ENCODE data around the gene RPRD1B.

Gene RPRD1B

GRCh38 chr20:38023181-38024001 is 10.2 kb upstream of the RPRD1B start:
- H3F3A ChIP-seq (ENCODE audit: insufficient read depth, low read length): no peaks in the 10 kb centered on the region
- H3K79me2 ChIP-seq (ENCODE audit: insufficient read depth, low read length): peaks cover 96% of the 10 kb centered on the region
- H4K20me1 ChIP-seq (ENCODE audit: insufficient read depth, low read length): no peaks in the 10 kb centered on the region
- H3K9me2 ChIP-seq (ENCODE audit: low read depth, low read length): no peaks in the 10 kb centered on the region
- no peak overlapping the region for H3K4me2 ChIP-seq (ENCODE audit: low read length)
- peaks cover 71% of the 10 kb centered on the region for H3K36me3 ChIP-seq (ENCODE audit: insufficient read depth, low read length)
- H3K4me3 ChIP-seq (ENCODE audit: low read depth, low read length, poor library complexity, severe bottlenecking): no peak overlapping the region
- no peak for TF ChIP-seq EZH2 (IDR thresholded peaks at IDR 0.05; ENCODE audit: borderline replicate concordance, low read length)
- TF ChIP-seq, protein P1, sequence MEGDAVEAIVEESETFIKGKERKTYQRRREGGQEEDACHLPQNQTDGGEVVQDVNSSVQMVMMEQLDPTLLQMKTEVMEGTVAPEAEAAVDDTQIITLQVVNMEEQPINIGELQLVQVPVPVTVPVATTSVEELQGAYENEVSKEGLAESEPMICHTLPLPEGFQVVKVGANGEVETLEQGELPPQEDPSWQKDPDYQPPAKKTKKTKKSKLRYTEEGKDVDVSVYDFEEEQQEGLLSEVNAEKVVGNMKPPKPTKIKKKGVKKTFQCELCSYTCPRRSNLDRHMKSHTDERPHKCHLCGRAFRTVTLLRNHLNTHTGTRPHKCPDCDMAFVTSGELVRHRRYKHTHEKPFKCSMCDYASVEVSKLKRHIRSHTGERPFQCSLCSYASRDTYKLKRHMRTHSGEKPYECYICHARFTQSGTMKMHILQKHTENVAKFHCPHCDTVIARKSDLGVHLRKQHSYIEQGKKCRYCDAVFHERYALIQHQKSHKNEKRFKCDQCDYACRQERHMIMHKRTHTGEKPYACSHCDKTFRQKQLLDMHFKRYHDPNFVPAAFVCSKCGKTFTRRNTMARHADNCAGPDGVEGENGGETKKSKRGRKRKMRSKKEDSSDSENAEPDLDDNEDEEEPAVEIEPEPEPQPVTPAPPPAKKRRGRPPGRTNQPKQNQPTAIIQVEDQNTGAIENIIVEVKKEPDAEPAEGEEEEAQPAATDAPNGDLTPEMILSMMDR (IDR thresholded peaks at IDR 0.05; ENCODE audit: low read length): no peak
- H3K27me3 ChIP-seq (ENCODE audit: insufficient read depth, low read length): no peaks in the 10 kb centered on the region
- H2AFZ ChIP-seq (ENCODE audit: low read length): no peak overlapping the region
- no peak overlapping the region for H3K27ac ChIP-seq (ENCODE audit: low read depth, low read length, poor library complexity, severe bottlenecking)
- peaks cover 10% of the 10 kb centered on the region for H3K9me3 ChIP-seq (ENCODE audit: low read length)
- H3K4me1 ChIP-seq (ENCODE audit: insufficient read depth, low read length, severe bottlenecking): peaks cover 8% of the 10 kb centered on the region
- H3K9ac ChIP-seq (ENCODE audit: low read length): no peak overlapping the region

GRCh38 chr20:38024496-38024895 is 9.1 kb upstream of the RPRD1B start:
- H3K79me2 ChIP-seq (ENCODE audit: insufficient read depth, low read length): peaks cover 96% of the 10 kb centered on the region
- no peaks in the 10 kb centered on the region for H4K20me1 ChIP-seq (ENCODE audit: insufficient read depth, low read length)
- H3K4me1 ChIP-seq (ENCODE audit: insufficient read depth, low read length, severe bottlenecking): peaks cover 8% of the 10 kb centered on the region
- H3K27me3 ChIP-seq (ENCODE audit: insufficient read depth, low read length): no peaks in the 10 kb centered on the region
- no peak overlapping the region for H2AFZ ChIP-seq (ENCODE audit: low read length)
- H3F3A ChIP-seq (ENCODE audit: insufficient read depth, low read length): no peaks in the 10 kb centered on the region
- no peak overlapping the region for H3K4me2 ChIP-seq (ENCODE audit: low read length)
- H3K27ac ChIP-seq (ENCODE audit: low read depth, low read length, poor library complexity, severe bottlenecking): no peak overlapping the region
- H3K9me2 ChIP-seq (ENCODE audit: low read depth, low read length): no peaks in the 10 kb centered on the region
- no peak for TF ChIP-seq EZH2 (IDR thresholded peaks at IDR 0.05; ENCODE audit: borderline replicate concordance, low read length)
- TF ChIP-seq, protein P1 (IDR thresholded peaks at IDR 0.05; ENCODE audit: low read length): no peak
- peaks cover 71% of the 10 kb centered on the region for H3K36me3 ChIP-seq (ENCODE audit: insufficient read depth, low read length)
- H3K9me3 ChIP-seq (ENCODE audit: low read length): peaks cover 7% of the 10 kb centered on the region
- H3K4me3 ChIP-seq (ENCODE audit: low read depth, low read length, poor library complexity, severe bottlenecking): no peak overlapping the region
- H3K9ac ChIP-seq (ENCODE audit: low read length): no peak overlapping the region

- H3F3A ChIP-seq (ENCODE audit: insufficient read depth, low read length): no peaks in the 10 kb centered on the region
- peaks cover 6% of the 10 kb centered on the region for H3K9me3 ChIP-seq (ENCODE audit: low read length)
- no peak overlapping the region for H3K4me3 ChIP-seq (ENCODE audit: low read depth, low read length, poor library complexity, severe bottlenecking)
- TF ChIP-seq, protein P1 (IDR thresholded peaks at IDR 0.05; ENCODE audit: low read length): no peak
- no peak for TF ChIP-seq EZH2 (IDR thresholded peaks at IDR 0.05; ENCODE audit: borderline replicate concordance, low read length)
- H3K79me2 ChIP-seq (ENCODE audit: insufficient read depth, low read length): peaks cover 93% of the 10 kb centered on the region
- H3K4me2 ChIP-seq (ENCODE audit: low read length): no peak overlapping the region
- H3K36me3 ChIP-seq (ENCODE audit: insufficient read depth, low read length): peaks cover 47% of the 10 kb centered on the region
- H3K27ac ChIP-seq (ENCODE audit: low read depth, low read length, poor library complexity, severe bottlenecking): no peak overlapping the region
- H3K9me2 ChIP-seq (ENCODE audit: low read depth, low read length): no peaks in the 10 kb centered on the region
- no peak overlapping the region for H3K9ac ChIP-seq (ENCODE audit: low read length)
- peaks cover 27% of the 10 kb centered on the region for H3K4me1 ChIP-seq (ENCODE audit: insufficient read depth, low read length, severe bottlenecking)
- H4K20me1 ChIP-seq (ENCODE audit: insufficient read depth, low read length): no peaks in the 10 kb centered on the region
- H2AFZ ChIP-seq (ENCODE audit: low read length): no peak overlapping the region
- H3K27me3 ChIP-seq (ENCODE audit: insufficient read depth, low read length): no peaks in the 10 kb centered on the region
These were observed 4.1 kb upstream of the RPRD1B start for GRCh38 chr20:38029453-38029852.

All from OCI-LY1 (cell line).